ENCODE measurements around the gene LY9. TPM values are rescaled to one million over a fixed set of nuclear protein-coding genes. Genes with fewer than 3 reads are reported as not detected.
"Not testable (repeated sequence)": the region's sequence is repeated elsewhere in the genome, so short reads cannot be mapped to it uniquely, and the experiment has no call there.

The LY9 gene
- polyA plus RNA-seq, 1 donor from 2014 or later: 158 TPM

- H3K4me1 Mint-ChIP-seq: peaks cover 24 to 41% (median 41%) of the 10 kb centered on the region in 3 donors
- no peaks in the 10 kb centered on the region for H3K27me3 Mint-ChIP-seq
- peak overlapping the region in 1 of 4 donors; percentile 75 for H3K4me3 Mint-ChIP-seq
- H3K36me3 Mint-ChIP-seq: no peaks in the 10 kb centered on the region
- H3K9me3 Mint-ChIP-seq: no peaks in the 10 kb centered on the region
- H3K27ac Mint-ChIP-seq: peak overlapping the region; percentile 85 to 93 (median 91)
These were observed 14.7 kb upstream of the LY9 start for GRCh38 chr1:160781186-160781766.

GRCh38 chr1:160781914-160782689 is 13.9 kb upstream of the LY9 start:
- H3K9me3 Mint-ChIP-seq: no peaks in the 10 kb centered on the region
- no peaks in the 10 kb centered on the region for H3K27me3 Mint-ChIP-seq
- H3K4me3 Mint-ChIP-seq: peak overlapping the region; percentile 23 to 86 (median 60)
- H3K27ac Mint-ChIP-seq: peak overlapping the region; percentile 85 to 93 (median 91)
- H3K36me3 Mint-ChIP-seq: no peaks in the 10 kb centered on the region
- H3K4me1 Mint-ChIP-seq: peaks cover 20 to 37% (median 36%) of the 10 kb centered on the region in 3 donors

GRCh38 chr1:160782988-160783765 is 12.8 kb upstream of the LY9 start:
- Mint-ChIP-seq H3K27ac (peak overlapping the region; percentile 85 to 93 (median 91)), H3K4me1 (peaks cover 14 to 31% (median 30%) of the 10 kb centered on the region in 3 donors), H3K4me3 (peak overlapping the region in 2 of 4 donors; percentile 23 to 75)
- not testable (repeated sequence) for H3K36me3 Mint-ChIP-seq, H3K27me3 Mint-ChIP-seq, H3K9me3 Mint-ChIP-seq

- H3K36me3 Mint-ChIP-seq: no peaks in the 10 kb centered on the region
- peak overlapping the region; percentile 94 to 100 (median 99) for H3K27ac Mint-ChIP-seq
- H3K4me3 Mint-ChIP-seq: peak overlapping the region; percentile 61 to 86 (median 74)
- H3K4me1 Mint-ChIP-seq: peaks cover 10 to 24% (median 23%) of the 10 kb centered on the region in 3 donors
- no peaks in the 10 kb centered on the region for H3K9me3 Mint-ChIP-seq
- no peaks in the 10 kb centered on the region for H3K27me3 Mint-ChIP-seq
These were observed 6.8 kb upstream of the LY9 start for GRCh38 chr1:160789051-160789701.

- Mint-ChIP-seq H3K4me3 (peak overlapping the region; percentile 61 to 86 (median 74)), H3K9me3 (no peaks in the 10 kb centered on the region), H3K36me3 (no peaks in the 10 kb centered on the region), H3K27me3 (no peaks in the 10 kb centered on the region), H3K4me1 (peaks cover 10 to 26% (median 26%) of the 10 kb centered on the region in 3 donors), H3K27ac (peak overlapping the region; percentile 94 to 100 (median 99))
These were observed 6.0 kb upstream of the LY9 start for GRCh38 chr1:160789702-160790611.

GRCh38 chr1:160794376-160794775 is 1.6 kb upstream of the LY9 start:
- no peaks in the 10 kb centered on the region for H3K9me3 Mint-ChIP-seq
- peak overlapping the region; percentile 90 to 99 (median 95) for H3K27ac Mint-ChIP-seq
- H3K4me3 Mint-ChIP-seq: peak overlapping the region in 2 of 4 donors; percentile 13 to 73
- peaks cover 36 to 56% (median 48%) of the 10 kb centered on the region in 3 donors for H3K4me1 Mint-ChIP-seq
- H3K36me3 Mint-ChIP-seq: no peaks in the 10 kb centered on the region
- H3K27me3 Mint-ChIP-seq: no peaks in the 10 kb centered on the region

GRCh38 chr1:160797271-160797709 is 1.3 kb downstream of the LY9 start:
- Mint-ChIP-seq H3K9me3 (no peaks in the 10 kb centered on the region), H3K27me3 (no peaks in the 10 kb centered on the region), H3K4me3 (peak overlapping the region; percentile 82 to 99 (median 96)), H3K27ac (peak overlapping the region; percentile 90 to 99 (median 95)), H3K36me3 (peaks cover 6% of the 10 kb centered on the region), H3K4me1 (peaks cover 45 to 64% (median 52%) of the 10 kb centered on the region in 3 donors)

- Mint-ChIP-seq H3K9me3 (no peaks in the 10 kb centered on the region), H3K36me3 (peaks cover 6% of the 10 kb centered on the region), H3K27me3 (no peaks in the 10 kb centered on the region)
These were observed 1.9 kb downstream of the LY9 start for GRCh38 chr1:160797861-160798273.

GRCh38 chr1:160798439-160798838 is 2.5 kb downstream of the LY9 start:
- peaks cover 9% of the 10 kb centered on the region for H3K36me3 Mint-ChIP-seq
- peaks cover 53 to 68% (median 53%) of the 10 kb centered on the region in 3 donors for H3K4me1 Mint-ChIP-seq

More at GRCh38 chr1:160797861-160798273, 1.9 kb downstream of the LY9 start:
- H3K27ac Mint-ChIP-seq: peak overlapping the region; percentile 90 to 99 (median 95)
- peaks cover 50 to 67% (median 54%) of the 10 kb centered on the region in 3 donors for H3K4me1 Mint-ChIP-seq
- H3K4me3 Mint-ChIP-seq: peak overlapping the region; percentile 82 to 99 (median 96)

GRCh38 chr1:160799641-160800040 is 3.7 kb downstream of the LY9 start:
- no peaks in the 10 kb centered on the region for H3K27me3 Mint-ChIP-seq

More at GRCh38 chr1:160798439-160798838, 2.5 kb downstream of the LY9 start:
- H3K27me3 Mint-ChIP-seq: no peaks in the 10 kb centered on the region
- peak overlapping the region; percentile 82 to 99 (median 96) for H3K4me3 Mint-ChIP-seq
- no peaks in the 10 kb centered on the region for H3K9me3 Mint-ChIP-seq
- H3K27ac Mint-ChIP-seq: peak overlapping the region; percentile 90 to 99 (median 95)

GRCh38 chr1:160800142-160800541 is 4.2 kb downstream of the LY9 start:
- peaks cover 0 to 9% (median 2%) of the 10 kb centered on the region in 3 donors for H3K9me3 Mint-ChIP-seq
- peak overlapping the region; percentile 68 to 96 (median 88) for H3K4me3 Mint-ChIP-seq
- no peaks in the 10 kb centered on the region for H3K27me3 Mint-ChIP-seq
- peak overlapping the region; percentile 90 to 99 (median 95) for H3K27ac Mint-ChIP-seq
- H3K4me1 Mint-ChIP-seq: peaks cover 57 to 77% (median 65%) of the 10 kb centered on the region in 3 donors
- peaks cover 20% of the 10 kb centered on the region for H3K36me3 Mint-ChIP-seq

More at GRCh38 chr1:160799641-160800040, 3.7 kb downstream of the LY9 start:
- H3K4me3 Mint-ChIP-seq: peak overlapping the region; percentile 68 to 96 (median 88)
- peaks cover 0 to 5% (median 0%) of the 10 kb centered on the region in 3 donors for H3K9me3 Mint-ChIP-seq
- peak overlapping the region; percentile 90 to 99 (median 95) for H3K27ac Mint-ChIP-seq
- peaks cover 15% of the 10 kb centered on the region for H3K36me3 Mint-ChIP-seq
- H3K4me1 Mint-ChIP-seq: peaks cover 53 to 76% (median 60%) of the 10 kb centered on the region in 3 donors

- Mint-ChIP-seq H3K27ac (peak overlapping the region; percentile 76 to 95 (median 90)), H3K27me3 (no peaks in the 10 kb centered on the region), H3K4me3 (peak overlapping the region; percentile 71 to 96 (median 83)), H3K36me3 (peaks cover 22% of the 10 kb centered on the region), H3K9me3 (peaks cover 0 to 11% (median 2%) of the 10 kb centered on the region in 3 donors), H3K4me1 (peaks cover 59 to 74% (median 62%) of the 10 kb centered on the region in 3 donors)
These were observed 4.9 kb downstream of the LY9 start for GRCh38 chr1:160800645-160801408.

All from IgD-negative memory B cell (primary cell).